Heart left ventricle (tissue), 13 donors: ENCODE measurements around the gene RNF31.

Experiments used
- CTCF ChIP-seq, 12 donors: fragments of 200-600 bp; sonication (generic) in 4 of 12; IDR thresholded peaks; one replicate each; pipeline versions ENCODE4 v1.5.0 to v1.8.0; 2018 to 2022; ENCODE audit warnings: antibody characterized with exemption in 12 of 12, mild to moderate bottlenecking in 5 of 12
- POLR2A ChIP-seq, 2 donors: fragments of 450-650 bp; IDR thresholded peaks; one replicate each; pipeline ENCODE4 v1.6.1; 2017; ENCODE audit warnings: antibody characterized with exemption in 2 of 2, mild to moderate bottlenecking in 2 of 2, moderate library complexity in 2 of 2
- donor health status: ischemic (EF 13 %, LVEDD 7.1; RV severe dilation, severe dysfunction).
- donor health status: DM: no; HTN: yes; CAD: no.
- donor health status: DM: no; HTN: no; CAD: no.
- donor health status: ischemic (EF 25% LVEDD 6.9; RV normal size, moderate dysfunction).
- donor health status: ischemic (EF 25% LVEDD 5.7; RV mildly dilated, moderate dysfunction).
- donor health status: ischemic (EF 35%, LVEDD 5.7; RV mildly dilated, moderate dysfunction).
- donor health status: nonischemic (EF 11% LVEDD 7.7; RV severe dilation, severe dysfunction).
- donor health status: DM: yes; HTN: yes; CAD: no.
- donor health status: PGD.
- donor health status: ischemic (EF 29% LVEDD 5.4; RV normal size, mild dysfunction).
- donor health status: nonischemic (EF 23%, LVEDD 6.1; RV moderate dilation, normal function).

- TF ChIP-seq CTCF (IDR thresholded peaks at IDR 0.05) (no peak), POLR2A (IDR thresholded peaks at IDR 0.05) (no peak)
These were observed 38.9 kb upstream of the RNF31 start for GRCh38 chr14:24108336-24108874.
